Activated CD8-positive, alpha-beta T cell treated with anti-CD3 and anti-CD28 coated beads for 36 hours (primary cell): Measurements from ENCODE around the gene DIAPH2. TPM values are rescaled to one million over a fixed set of nuclear protein-coding genes. Genes with fewer than 3 reads are reported as not detected.

ENCODE experiments used
- ATAC-seq: fragments of 200-7000 bp; cut with Tn5 transposase; one replicate; pipeline ENCODE4 v1.10.0; 2021; ENCODE audit warnings: mild to moderate bottlenecking, moderate library complexity
- CTCF ChIA-PET: fragments of 350-600 bp; sonication (Branson Sonifier 250); formaldehyde crosslinking; loops from one replicate; lab custom pipeline; 2021; ENCODE audit warnings: antibody characterized with exemption; lab: Charles Lee
- POLR2A ChIA-PET: fragments of 350-600 bp; sonication (Branson Sonifier 250); formaldehyde crosslinking; loops from one replicate; lab custom pipeline; 2021; ENCODE audit warnings: antibody characterized with exemption; lab: Charles Lee
- DNase-seq: peaks from one replicate; pipeline ENCODE4 v3.0.0-alpha.2; 2020
- H3K27ac Mint-ChIP-seq: one replicate; pipeline ENCODE4 v1.8.0; 2021; ENCODE audit warnings: mild to moderate bottlenecking, mixed read lengths
- H3K27me3 Mint-ChIP-seq: one replicate; pipeline ENCODE4 v1.8.0; 2021; ENCODE audit warnings: mixed read lengths
- H3K36me3 Mint-ChIP-seq: one replicate; pipeline ENCODE4 v1.8.0; 2021; ENCODE audit warnings: low read depth, mixed read lengths
- H3K4me1 Mint-ChIP-seq: one replicate; pipeline ENCODE4 v1.8.0; 2021; ENCODE audit warnings: low read depth, mixed read lengths
- H3K4me3 Mint-ChIP-seq: one replicate; pipeline ENCODE4 v1.8.0; 2021; ENCODE audit warnings: mild to moderate bottlenecking, moderate library complexity, mixed read lengths
- H3K9me3 Mint-ChIP-seq: one replicate; pipeline ENCODE4 v1.8.0; 2021; ENCODE audit warnings: mixed read lengths
- intact Hi-C: fragments of 100-400 bp; cut with micrococcal nuclease; formaldehyde crosslinking; loops from one replicate; pipeline ENCODE4 v1.10.0; 2022
- total RNA-seq, 2 experiments: library from RNA; stranded (reverse); gene quantifications; one replicate each; pipeline ENCODE4 v1.2.3, GENCODE V29; 2021
- TF ChIP-seq, protein P1 (sequence below): fragments of 200-600 bp; IDR thresholded peaks from one replicate; pipeline ENCODE4 v1.8.0; 2022; ENCODE audit warnings: antibody characterized with exemption, mild to moderate bottlenecking

Gene DIAPH2
- total RNA-seq, 2 experiments from 2014 or later = 8.1 to 8.5 TPM

DNA sequence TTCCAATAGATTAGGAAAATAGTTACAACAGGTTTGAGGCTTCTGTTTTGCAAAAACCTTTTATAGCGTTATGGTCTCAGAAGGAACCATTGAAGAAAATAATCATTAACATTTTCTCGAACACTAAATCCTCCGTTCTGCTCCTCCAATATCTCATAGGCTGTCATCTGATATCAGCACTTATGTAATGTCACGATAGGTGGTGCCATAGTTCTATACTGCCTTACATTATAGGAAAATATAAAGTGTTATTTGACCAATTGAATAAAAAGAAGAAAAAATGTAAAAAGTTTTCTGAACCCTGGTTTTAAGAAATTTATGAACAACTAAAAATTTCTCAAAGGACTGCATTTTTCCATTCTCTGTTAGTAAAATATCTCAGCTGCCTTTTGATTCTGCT, 490.5 kb downstream of the DIAPH2 start:
- Mint-ChIP-seq H3K4me1 (no peaks in the 10 kb centered on the region), H3K4me3 (no peak overlapping the region), H3K9me3 (no peaks in the 10 kb centered on the region), H3K27me3 (no peaks in the 10 kb centered on the region), H3K36me3 (peaks cover 3% of the 10 kb centered on the region), H3K27ac (no peak overlapping the region)
- ChIA-PET CTCF (no interaction called here), POLR2A (no interaction called here)
- DNase-seq (no peak), ATAC-seq (no peak)
- TF ChIP-seq, protein P1, sequence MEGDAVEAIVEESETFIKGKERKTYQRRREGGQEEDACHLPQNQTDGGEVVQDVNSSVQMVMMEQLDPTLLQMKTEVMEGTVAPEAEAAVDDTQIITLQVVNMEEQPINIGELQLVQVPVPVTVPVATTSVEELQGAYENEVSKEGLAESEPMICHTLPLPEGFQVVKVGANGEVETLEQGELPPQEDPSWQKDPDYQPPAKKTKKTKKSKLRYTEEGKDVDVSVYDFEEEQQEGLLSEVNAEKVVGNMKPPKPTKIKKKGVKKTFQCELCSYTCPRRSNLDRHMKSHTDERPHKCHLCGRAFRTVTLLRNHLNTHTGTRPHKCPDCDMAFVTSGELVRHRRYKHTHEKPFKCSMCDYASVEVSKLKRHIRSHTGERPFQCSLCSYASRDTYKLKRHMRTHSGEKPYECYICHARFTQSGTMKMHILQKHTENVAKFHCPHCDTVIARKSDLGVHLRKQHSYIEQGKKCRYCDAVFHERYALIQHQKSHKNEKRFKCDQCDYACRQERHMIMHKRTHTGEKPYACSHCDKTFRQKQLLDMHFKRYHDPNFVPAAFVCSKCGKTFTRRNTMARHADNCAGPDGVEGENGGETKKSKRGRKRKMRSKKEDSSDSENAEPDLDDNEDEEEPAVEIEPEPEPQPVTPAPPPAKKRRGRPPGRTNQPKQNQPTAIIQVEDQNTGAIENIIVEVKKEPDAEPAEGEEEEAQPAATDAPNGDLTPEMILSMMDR = no peak
- intact Hi-C loops = no loop called here

DNA sequence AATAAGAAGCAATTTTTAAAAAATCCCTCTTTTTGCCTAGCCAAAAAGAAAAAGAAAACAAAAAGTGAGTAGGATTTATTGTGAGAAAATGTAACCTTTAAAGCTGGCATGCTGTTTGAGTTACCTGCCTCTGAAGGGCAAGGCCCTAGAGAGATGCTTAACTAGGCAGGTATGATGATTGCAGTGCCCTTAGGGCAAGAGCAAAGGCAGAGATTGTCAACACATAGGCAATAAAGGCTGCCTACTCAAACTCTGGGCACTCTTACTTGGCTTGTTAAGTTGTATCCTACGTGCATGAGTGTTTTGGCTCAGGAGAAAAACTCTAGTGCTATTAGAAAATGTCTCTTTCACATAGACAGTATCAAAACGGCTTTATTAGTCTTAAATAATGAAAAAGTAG, 505.0 kb downstream of the DIAPH2 start:
- Mint-ChIP-seq H3K27me3 (no peaks in the 10 kb centered on the region), H3K9me3 (no peaks in the 10 kb centered on the region), H3K4me3 (no peak overlapping the region), H3K27ac (no peak overlapping the region), H3K36me3 (no peaks in the 10 kb centered on the region), H3K4me1 (no peaks in the 10 kb centered on the region)
- DNase-seq (no peak), ATAC-seq (no peak)
- CTCF ChIA-PET = no interaction called here
- intact Hi-C loops = no loop called here
- TF ChIP-seq, protein P1 = no peak
- POLR2A ChIA-PET = no interaction called here

DNA sequence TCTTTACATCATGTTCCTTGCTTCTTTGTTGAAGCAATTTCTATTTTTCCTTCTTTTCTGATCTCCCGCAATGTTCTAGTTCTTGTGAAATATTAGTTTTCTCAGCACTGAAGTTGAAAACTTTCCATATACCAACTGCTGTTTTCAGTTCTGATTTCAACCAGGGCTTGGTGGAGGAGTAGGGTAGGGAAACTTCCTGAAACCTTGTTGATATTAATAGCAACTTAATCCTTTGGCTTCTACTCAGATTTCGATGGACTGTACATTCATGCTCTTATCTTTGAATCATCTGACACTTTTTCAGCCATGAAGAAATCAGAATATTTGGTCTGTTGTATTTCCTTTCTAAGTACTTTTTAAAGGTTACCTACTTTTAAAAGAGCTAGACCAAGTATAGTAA, 514.9 kb downstream of the DIAPH2 start:
- Mint-ChIP-seq H3K4me3 (no peak overlapping the region), H3K36me3 (no peaks in the 10 kb centered on the region), H3K9me3 (peaks cover 2% of the 10 kb centered on the region), H3K4me1 (no peaks in the 10 kb centered on the region), H3K27me3 (no peaks in the 10 kb centered on the region), H3K27ac (no peak overlapping the region)
- intact Hi-C loops = no loop called here
- TF ChIP-seq, protein P1 = no peak
- POLR2A ChIA-PET = no interaction called here
- CTCF ChIA-PET = no interaction called here
- DNase-seq (no peak), ATAC-seq (no peak)

DNA sequence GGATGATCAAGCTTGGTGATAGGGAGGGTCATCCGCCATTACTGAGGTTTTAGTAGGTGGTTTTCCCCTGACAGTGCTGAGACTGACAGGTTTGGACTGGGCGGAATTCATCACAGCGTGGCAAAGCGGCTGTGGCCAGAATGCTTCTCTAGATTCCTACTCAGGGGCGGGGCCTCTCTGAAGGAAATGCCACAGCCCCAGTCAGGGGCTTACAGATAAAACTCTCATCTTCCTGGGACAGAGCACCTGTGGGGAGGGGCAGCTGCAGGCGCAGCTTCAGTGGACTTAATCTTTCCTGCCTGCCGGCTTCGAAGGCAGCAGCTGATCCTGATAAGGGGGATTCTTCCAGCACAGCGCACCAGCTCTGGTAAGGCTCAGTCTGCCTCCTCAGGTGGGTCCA, 515.8 kb downstream of the DIAPH2 start:
- Mint-ChIP-seq H3K27ac (no peak overlapping the region), H3K4me3 (no peak overlapping the region), H3K4me1 (no peaks in the 10 kb centered on the region), H3K27me3 (no peaks in the 10 kb centered on the region), H3K36me3 (no peaks in the 10 kb centered on the region), H3K9me3 (peaks cover 2% of the 10 kb centered on the region)
- TF ChIP-seq, protein P1 = no peak
- DNase-seq (no peak), ATAC-seq (no peak)
- POLR2A ChIA-PET = no interaction called here
- intact Hi-C loops = no loop called here
- CTCF ChIA-PET = no interaction called here

DNA sequence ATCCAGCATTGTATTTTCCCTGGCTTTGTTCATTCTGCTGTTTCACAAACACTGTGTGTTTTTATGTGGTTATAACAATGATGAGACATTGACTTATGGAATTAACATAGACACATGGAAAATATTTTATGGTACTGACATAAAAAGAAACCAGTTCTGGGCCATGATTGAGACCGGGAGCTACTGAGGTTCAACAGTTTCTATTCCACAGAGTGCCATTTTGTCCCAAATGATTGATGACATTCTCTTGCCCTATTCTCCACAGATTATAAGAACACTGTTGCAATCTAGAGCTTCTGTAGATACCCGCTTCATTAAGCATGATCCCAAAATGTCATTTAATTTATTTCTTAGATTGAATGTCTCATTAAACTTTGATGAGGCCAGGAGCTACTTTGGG, 525.9 kb downstream of the DIAPH2 start:
- CTCF ChIA-PET = no interaction called here
- Mint-ChIP-seq H3K4me3 (no peak overlapping the region), H3K36me3 (no peaks in the 10 kb centered on the region), H3K4me1 (no peaks in the 10 kb centered on the region), H3K27ac (no peak overlapping the region), H3K9me3 (no peaks in the 10 kb centered on the region), H3K27me3 (no peaks in the 10 kb centered on the region)
- intact Hi-C loops = no loop called here
- DNase-seq (no peak), ATAC-seq (no peak)
- TF ChIP-seq, protein P1 = no peak
- POLR2A ChIA-PET = no interaction called here
